ENCODE data around the gene HELB.

Gene HELB

GRCh38 chr12:66301944-66302826 lies at the start of gene HELB:
TSS of gene HELB (plus strand) at chr12:66302493. CDS start at chr12:66302604, 111 bp downstream.
- TF ChIP-seq CTCF (IDR thresholded peaks at IDR 0.05): peak; percentile 65
- Histone ChIP-seq H3K4me1 (ENCODE audit: control insufficient read depth in 1 of 2, insufficient read depth in 1 of 2, low read depth in 1 of 2, low read length in 1 of 2) (peaks cover 21 to 27% of the 10 kb centered on the region in 2 experiments), H3K27ac (peak within 1 kb of the TSS; percentile 85), H3K27me3 (no peaks in the 10 kb centered on the region), H3K9me3 (no peaks in the 10 kb centered on the region), H3K36me3 (no peaks in the 10 kb centered on the region), H3K4me3 (ENCODE audit: low read depth in 1 of 2, low read length in 1 of 2) (peak within 1 kb of the TSS; percentile 86 to 97)

DNA sequence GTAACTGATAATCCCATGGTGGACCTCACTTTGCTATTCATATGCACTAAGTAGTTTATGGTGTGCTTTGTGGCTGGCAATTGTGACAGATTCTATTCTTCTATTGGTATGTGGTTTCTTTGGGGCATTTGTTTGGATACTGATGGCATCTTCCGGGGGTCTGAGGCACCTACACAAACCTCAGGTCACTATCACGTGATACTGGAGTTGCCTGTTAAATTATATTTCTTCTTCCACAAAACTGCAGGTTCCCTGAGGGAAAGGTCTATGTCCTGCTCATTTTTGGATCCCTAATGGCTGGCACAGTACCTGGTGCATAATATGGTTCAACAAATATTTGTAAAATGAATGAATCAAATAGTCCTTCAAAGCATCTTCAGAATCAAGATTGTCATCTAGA lies 49.5 kb upstream of the HELB start:
- Histone ChIP-seq H3K27me3 (no peaks in the 10 kb centered on the region), H3K36me3 (peaks cover 44% of the 10 kb centered on the region), H3K4me1 (ENCODE audit: control insufficient read depth in 1 of 2, insufficient read depth in 1 of 2, low read depth in 1 of 2, low read length in 1 of 2) (peaks cover 7 to 11% of the 10 kb centered on the region in 2 experiments), H3K9me3 (no peaks in the 10 kb centered on the region), H3K27ac (no peak overlapping the region), H3K4me3 (ENCODE audit: low read depth in 1 of 2, low read length in 1 of 2) (no peak overlapping the region)
- no peak for TF ChIP-seq CTCF (IDR thresholded peaks at IDR 0.05)

GRCh38 chr12:66255737-66256136 lies 46.6 kb upstream of the HELB start:
- Histone ChIP-seq H3K4me1 (ENCODE audit: control insufficient read depth in 1 of 2, insufficient read depth in 1 of 2, low read depth in 1 of 2, low read length in 1 of 2) (no peaks in the 10 kb centered on the region), H3K27me3 (no peaks in the 10 kb centered on the region)
- no peak for TF ChIP-seq CTCF (IDR thresholded peaks at IDR 0.05)

DNA sequence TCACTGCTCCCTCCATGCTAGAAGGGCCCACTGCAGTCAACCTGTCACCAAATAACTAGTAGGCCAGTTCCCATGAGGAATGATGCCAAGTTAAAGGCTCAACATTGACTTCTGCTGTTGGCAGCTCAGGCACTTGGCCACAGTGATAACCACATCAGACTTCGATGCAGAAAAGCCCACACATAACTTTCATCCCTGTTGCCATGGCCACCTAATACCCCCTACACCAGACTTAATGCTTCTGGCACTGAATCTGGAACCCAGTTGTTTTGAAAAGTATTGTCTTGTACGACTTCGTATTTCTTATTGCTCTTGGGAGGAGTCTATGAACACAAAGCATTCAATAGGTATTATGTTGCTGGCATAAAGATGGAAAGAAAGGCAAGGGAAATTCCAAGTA lies 44.3 kb upstream of the HELB start:
- Histone ChIP-seq H3K4me3 (ENCODE audit: low read depth in 1 of 2, low read length in 1 of 2) (no peak overlapping the region), H3K36me3 (peaks cover 5% of the 10 kb centered on the region), H3K9me3 (no peaks in the 10 kb centered on the region), H3K4me1 (ENCODE audit: control insufficient read depth in 1 of 2, insufficient read depth in 1 of 2, low read depth in 1 of 2, low read length in 1 of 2) (no peaks in the 10 kb centered on the region), H3K27ac (no peak overlapping the region), H3K27me3 (no peaks in the 10 kb centered on the region)
- no peak for TF ChIP-seq CTCF (IDR thresholded peaks at IDR 0.05)

More at GRCh38 chr12:66255737-66256136, 46.6 kb upstream of the HELB start:
- peaks cover 23% of the 10 kb centered on the region for H3K36me3 ChIP-seq
- H3K9me3 ChIP-seq: no peaks in the 10 kb centered on the region
- no peak overlapping the region for H3K27ac ChIP-seq
- no peak overlapping the region for H3K4me3 ChIP-seq (ENCODE audit: low read depth in 1 of 2, low read length in 1 of 2)

DNA sequence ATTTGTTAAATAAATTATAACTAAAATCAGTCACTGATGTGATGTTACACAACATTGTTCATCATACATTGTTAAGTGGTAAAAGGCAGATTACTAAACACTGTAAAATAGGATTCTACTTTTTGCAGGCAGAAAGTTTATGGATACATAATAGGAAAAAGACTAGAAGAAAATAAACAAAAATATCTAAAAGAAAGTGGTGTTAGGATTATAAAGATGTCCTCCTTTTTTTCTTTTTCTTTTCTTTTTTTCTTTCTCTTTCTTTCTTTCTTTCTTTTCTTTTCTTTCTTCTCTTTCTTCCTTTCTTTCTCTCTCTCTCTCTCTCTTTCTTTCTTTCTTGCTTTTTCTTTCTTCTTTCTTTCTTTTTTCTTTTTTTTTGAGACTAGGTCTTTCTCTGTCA lies 39.6 kb upstream of the HELB start:
- TF ChIP-seq CTCF (IDR thresholded peaks at IDR 0.05): no peak
- Histone ChIP-seq H3K27me3 (no peaks in the 10 kb centered on the region), H3K4me3 (ENCODE audit: low read depth in 1 of 2, low read length in 1 of 2) (no peak overlapping the region), H3K9me3 (no peaks in the 10 kb centered on the region), H3K36me3 (no peaks in the 10 kb centered on the region), H3K4me1 (ENCODE audit: control insufficient read depth in 1 of 2, insufficient read depth in 1 of 2, low read depth in 1 of 2, low read length in 1 of 2) (peaks cover 12 to 13% of the 10 kb centered on the region in 2 experiments), H3K27ac (no peak overlapping the region)

Data from neutrophil (primary cell).